DMS79 (cell line): ENCODE measurements around the gene DAPL1.
"Not testable (repeated sequence)": the region's sequence is repeated elsewhere in the genome, so short reads cannot be mapped to it uniquely, and the experiment has no call there.

Experiments
- DNase-seq: peaks from one replicate; lab custom pipeline; 2025; lab: John Stamatoyannopoulos, UW

Gene DAPL1

DNA sequence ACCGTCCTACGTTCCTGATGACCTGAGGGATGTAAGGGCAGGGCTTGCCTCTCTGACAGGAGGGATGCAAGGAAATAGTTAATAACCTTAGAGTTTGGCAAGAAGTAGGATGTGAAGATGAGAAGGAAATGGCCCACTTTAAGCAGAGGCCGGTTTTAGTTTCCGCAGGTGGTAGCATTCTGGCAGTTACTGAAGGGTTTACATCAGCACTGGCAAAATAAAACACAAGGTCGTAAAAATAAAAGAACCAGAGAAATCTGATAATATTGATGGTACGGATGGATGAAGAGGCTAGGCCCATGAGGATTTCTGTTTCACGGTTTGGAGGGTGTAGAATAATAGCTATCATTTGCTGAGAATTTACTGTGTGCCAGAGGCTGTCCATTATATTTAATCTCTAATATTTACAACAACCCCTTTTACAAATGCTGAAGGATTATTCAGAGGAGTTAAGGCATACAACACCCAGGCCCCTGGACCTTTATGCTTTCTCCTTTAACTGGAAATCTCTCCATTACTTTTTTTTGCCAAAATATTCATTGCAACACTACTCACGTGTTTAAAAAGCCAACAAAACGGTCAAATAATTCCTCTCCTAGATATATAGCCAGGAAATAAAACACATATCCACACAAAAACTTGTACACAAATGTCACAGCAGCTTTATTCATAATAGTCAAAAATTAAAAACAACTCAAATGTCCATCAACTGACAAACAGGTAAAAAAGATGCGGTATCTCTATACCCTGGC, 28.5 kb downstream of the DAPL1 start:
- peak; percentile 63 for DNase-seq

DNA sequence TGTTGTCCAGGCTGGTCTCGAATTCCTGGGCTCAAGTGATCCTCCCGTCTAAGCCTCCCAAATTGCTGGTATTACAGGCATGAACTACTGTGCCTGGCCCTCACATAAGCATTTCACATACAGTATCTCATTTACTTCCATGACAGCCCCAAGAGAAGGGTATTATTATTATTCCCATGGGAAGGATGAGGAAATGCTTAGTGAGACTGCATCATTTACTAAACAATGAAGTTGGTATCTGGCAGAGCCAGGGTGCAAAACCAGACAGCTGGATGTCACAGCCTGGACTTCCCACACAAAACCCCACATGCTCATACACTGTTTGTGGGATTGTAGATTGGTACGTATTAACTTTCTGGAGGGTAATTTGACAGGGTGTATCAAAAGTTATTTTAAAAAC, 29.9 kb downstream of the DAPL1 start:
- no peak for DNase-seq

DNA sequence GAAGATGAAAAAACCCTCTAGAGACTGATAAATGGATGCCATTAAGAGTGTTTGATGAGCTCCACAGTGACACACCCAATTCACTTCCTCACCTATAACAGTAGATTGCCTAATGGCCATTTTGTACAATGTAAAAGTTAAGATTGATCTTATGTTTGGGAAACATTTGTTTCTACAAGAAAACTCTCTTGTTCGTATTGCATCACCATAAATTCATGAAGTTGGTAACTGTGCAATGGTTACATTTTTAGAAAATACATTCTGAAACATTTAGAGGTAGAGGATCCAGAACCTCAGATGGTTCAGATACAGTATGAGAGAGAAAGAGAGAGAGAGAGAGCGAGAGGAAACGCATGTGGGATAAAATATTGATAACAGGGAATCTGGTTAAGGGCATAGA, 31.8 kb downstream of the DAPL1 start:
- DNase-seq = no peak

DNA sequence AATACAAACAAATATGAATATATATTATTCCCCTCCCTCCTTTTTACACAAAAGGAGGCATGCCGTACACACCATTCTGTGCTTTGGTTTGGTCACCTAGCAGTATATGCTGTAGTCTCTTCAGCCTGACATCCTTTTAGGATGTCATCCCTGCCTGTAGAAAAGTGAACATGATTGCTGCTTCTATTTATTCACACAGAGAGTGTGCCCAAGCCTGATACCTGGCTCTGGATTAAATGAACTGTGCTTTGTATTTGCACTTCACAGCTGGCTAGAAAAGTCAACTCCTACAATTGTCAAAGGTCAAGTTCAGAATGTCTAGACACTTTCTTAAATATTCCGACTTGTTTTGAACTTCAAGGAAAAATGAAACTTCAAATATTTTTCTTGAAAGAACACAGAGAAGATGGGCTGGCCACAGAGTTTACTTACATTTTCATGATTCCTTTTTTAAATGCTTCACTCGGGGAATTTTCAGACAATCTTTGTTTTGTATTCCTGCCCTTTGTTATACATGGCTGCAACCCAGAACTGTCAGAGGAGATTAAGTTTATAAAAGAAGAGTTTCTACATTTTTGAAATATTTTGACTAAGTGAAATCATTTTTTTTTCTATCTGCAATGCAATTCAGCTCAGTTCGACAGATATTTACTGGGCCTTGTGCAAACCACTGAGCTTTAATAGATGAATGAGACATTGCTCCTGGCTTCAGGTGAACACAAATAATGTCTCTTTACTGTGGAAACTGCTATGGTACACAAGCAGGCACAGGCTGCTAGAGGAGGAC, 33.5 kb downstream of the DAPL1 start:
- DNase-seq = no peak

DNA sequence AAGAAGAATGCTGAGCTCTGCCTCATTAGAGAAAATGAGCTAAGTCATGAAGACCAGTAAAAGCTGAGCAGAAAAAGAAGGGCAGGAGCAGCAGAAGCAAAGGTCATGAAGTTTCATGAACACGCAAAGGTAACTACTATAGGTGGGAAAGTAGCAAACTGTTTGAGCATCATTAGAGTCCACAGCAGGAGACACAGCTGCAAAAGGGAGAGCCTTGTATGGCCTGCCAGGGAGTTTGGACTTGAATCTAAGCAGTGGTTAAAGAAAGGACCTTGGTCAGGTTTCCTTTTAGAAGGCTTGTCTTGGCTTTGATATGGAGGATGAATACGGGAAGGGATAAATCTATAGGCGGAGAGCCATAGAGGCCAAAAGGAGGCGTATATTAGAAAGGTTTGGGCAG, 34.0 kb downstream of the DAPL1 start:
- no peak for DNase-seq

DNA sequence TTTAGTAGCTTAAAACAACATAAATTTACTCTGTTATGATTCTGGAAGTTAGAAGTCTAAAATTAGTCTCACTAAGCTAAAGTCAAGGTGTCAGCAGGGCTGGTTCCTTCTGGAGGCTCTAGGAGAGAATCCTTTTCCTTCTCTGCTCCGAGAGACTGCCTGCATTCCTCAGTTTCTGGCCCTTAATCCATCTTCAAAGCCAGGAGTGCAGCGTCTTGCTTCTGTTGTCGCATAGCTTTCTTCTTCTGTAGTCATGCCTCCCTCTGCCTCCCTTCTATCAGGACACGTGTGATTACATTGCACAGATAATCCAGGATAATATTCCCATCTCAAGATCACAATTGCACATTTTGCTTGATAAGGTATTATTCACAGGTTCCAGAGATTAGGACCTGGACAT, 35.1 kb downstream of the DAPL1 start:
- DNase-seq = no peak

DNA sequence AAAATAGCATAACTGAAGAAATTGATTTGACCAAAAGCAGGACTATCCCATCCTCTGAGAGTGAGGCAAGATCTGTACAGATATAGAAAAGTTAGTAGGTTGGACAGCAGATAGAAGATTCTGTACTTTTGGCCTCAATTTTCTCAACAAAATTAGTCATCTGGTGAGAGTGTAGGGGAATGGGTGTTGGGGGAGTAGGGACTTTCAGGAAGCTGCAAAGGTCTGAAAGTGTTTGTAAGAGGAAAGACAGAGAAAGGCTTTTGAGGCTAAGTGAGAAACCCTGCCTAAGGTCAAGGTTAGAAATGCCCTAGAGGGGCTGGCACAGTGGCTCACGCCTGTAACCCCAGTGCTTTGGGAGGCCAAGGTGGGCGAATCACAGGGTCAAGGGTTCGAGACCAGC, 40.3 kb downstream of the DAPL1 start:
- DNase-seq = no peak

DNA sequence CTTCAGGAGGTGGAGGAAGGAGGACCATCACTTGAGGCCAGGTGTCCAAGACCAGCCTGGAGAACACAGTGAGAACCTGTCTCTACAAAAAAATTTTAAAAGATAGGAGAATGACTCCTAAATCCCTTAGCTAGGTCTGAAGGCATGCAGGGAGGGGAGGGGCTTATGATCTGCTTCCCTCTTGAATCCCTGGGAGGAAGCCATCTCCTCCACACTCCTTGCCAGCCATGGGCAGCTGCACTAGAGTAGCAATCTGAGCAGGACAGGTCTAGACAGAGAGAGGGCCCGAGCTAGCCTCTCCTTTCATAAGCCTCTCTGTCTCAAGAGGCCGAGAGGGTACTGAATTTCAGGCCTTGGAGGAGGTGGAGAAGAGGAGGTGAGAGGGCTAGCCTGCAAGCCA, 42.5 kb downstream of the DAPL1 start:
- peak; percentile 34 for DNase-seq

DNA sequence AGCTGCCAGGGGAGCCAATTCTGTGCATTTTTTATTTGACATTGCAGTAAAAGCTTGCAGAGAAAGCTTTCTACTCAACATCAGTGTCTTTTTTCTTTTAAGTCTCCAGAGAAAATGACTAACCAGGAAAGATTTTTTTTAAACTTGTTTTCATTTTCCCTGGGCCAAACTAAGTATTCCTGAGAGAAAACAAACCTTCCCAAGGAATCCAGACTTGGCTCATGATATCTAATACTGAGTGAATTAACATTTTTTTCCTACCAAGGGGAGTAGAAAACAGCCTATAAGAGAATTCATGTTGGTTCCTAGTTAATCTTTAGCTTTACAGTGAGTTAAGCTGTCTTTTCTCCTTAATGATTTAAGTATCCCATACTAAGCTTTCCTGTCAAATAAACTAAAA, 46.7 kb downstream of the DAPL1 start:
- no peak for DNase-seq

DNA sequence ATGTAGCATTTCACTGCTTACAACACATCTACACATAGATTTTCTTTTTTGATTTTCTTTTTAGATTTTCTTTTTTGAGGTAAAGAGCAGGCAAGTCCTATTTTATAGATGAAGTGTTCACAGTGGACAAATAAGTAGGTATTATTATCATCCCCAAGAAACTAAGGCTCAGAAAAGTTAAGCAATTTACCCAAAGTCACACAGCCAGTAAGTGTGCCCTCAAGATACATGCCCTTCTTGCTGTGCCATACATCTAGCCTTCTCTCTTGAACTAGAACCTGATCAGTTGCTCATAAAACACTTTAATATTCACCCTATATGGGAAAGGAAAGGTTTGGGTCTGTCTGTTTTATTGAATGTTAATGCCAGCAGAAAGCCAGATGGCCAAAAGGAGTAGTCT, 50.3 kb downstream of the DAPL1 start:
- DNase-seq = no peak

DNA sequence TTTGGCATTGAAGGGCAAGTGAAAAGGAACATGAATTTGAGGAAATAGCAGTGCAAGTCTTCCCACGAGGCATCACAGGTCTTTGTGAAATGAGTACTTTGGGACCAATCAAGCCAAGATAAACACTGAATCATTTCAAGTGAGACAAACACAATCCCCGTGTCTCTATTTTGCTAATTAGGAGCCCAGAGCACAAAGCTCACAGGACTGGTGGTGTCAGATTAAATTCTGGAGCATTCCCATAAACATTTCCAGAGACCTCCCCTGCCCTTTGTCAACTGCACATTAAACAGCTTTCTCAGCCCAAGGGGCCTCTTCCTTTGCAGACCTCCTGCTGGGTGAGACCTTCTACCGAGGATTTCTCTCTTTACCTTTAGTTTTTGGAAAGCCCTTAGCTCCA, 50.7 kb downstream of the DAPL1 start:
- peak; percentile 56 for DNase-seq

DNA sequence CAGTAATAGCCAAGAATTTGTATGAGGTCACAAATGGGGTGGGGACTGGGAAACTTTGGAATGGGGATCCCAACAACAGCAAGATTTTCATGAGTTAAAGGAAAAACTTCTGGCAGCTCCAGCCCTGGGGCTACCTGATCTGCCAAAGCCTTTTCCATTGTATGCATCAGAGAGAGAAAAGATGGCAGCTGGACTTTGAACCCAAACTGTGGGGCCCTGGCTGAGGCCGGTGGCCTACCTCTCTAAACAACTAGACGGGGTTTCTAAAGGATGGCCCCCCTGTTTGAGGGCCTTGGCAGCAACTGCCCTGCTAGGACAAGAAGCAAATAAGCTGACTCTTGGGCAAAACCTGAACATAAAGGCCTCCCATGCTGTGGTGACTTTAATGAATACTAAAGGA, 52.4 kb downstream of the DAPL1 start:
- not testable (repeated sequence) for DNase-seq

DNA sequence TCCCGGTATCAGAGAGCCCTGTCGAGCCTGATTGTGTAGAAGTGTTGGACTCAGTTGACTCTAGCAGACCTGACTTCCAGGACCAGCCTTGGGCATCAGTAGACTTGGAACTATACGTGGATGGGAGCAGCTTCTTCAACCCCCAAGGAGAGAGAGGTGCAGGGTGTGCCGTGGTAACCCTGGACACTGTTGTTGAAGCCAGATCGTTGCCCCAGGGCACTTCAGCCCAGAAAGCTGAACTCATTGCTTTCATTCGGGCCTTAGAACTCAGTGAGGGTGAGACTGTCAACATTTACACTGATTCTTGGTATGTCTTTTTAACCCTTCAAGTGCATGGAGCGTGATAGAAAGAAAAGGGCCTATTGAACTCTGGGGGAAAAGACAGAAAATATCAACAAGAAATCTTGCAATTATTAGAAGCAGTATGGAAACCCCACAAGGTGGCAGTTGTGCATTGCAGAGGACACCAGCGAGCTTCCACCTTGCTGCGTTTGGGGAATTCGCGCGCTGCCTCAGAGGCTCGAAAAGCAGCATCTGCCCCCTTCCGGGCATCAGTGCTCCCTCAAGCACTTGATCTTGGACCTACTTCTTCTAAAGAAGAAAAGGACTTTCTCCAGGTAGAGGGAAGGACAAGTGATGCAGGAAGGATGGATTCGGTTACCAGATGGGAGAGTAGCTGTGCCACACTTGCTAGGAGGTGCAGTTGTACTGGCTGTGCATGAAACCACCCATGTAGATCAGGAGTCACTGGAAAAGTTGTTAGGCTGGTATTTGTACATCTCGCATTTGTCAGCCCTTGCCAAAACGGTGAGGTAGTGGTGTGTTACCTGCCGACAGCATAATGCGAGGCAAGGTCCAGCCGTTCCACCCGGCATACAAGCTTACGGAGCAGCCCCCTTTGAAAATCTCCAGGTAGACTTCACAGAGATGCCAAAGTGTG, 53.2 kb downstream of the DAPL1 start:
- not testable (repeated sequence) for DNase-seq

DNA sequence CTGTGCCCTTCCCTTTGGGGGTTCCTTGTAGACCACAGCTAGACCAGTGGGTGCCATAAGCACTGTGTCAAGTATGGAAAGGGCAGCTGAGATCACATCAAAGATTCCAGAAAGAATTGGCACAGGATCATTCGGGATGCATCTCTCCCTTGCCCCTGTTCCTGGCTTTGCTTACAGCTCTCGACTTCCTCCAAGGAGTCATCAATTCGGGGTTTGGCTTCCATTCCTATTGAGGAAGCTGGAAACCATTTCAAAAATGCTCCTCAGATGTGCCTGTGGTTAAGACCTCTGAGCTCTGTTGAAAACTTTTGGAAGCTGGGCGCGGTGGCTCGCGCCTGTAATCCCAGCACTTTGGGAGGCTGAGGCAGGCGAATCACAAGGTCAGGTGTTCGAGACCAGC, 65.1 kb downstream of the DAPL1 start:
- not testable (repeated sequence) for DNase-seq

DNA sequence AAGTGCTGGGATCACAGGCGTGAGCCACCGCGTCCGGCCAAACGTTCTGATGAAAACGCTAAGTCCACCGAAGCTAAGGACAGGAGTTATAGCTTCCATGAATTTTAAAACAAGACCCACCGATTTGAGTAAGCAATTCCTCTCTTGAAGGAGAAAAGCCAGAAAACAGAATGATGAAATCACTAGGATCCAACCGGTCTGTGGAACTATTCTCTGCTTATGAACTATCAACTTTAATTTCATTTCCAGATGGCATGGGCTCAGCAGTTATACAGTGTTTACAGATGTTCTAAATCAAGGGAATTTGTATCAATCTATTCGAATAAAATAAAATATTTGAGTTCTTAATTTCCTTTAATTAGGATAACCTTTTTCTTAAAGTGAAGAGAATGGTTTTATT, 66.5 kb downstream of the DAPL1 start:
- not testable (repeated sequence) for DNase-seq

DNA sequence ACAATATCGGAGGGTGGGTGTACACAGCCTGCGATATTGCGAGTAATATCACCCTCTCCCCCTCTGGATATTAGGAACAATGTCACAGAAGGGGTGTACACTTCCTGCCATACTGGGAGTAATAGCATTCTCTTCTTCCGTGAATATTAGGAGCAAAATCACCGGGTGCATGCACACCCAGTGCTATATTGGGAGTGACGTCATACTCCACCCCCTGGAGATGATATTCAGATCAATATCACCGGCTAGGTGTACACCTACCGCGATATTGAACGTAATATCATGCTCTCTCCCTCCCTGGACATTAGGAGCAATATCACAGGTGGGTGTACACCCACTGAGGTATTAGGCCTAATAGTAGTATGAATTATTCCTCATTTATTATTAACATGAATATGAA, 70.4 kb downstream of the DAPL1 start:
- not testable (repeated sequence) for DNase-seq
